K562 (cell line): ENCODE measurements around the gene WDR64. TPM values are rescaled to one million over a fixed set of nuclear protein-coding genes. Genes with fewer than 3 reads are reported as not detected.
A peak's percentile ranks its signal among the peaks of the same experiment; 100 is the strongest.

Source experiments
- CBX8 ChIP-seq: fragments of 200-600 bp; sonication (generic); IDR thresholded peaks from 2 replicates; pipeline ENCODE4 v1.6.1; 2012; ENCODE audit warnings: borderline replicate concordance, mixed run types, low read depth, mild to moderate bottlenecking, moderate library complexity, mixed read lengths, low read length, control low read depth, inconsistent platforms; ENCODE audit not compliant: poor library complexity, severe bottlenecking; ENCODE audit errors: extremely low read depth
- CC2D1A ChIP-seq: fragments of 450-650 bp; IDR thresholded peaks from 2 replicates; pipeline ENCODE4 v1.6.1; 2017; ENCODE audit warnings: mild to moderate bottlenecking
- DIDO1 ChIP-seq: fragments of 450-650 bp; IDR thresholded peaks from 2 replicates; pipeline ENCODE4 v1.6.1; 2016; ENCODE audit warnings: low read depth, missing biosample characterization, missing genetic modification characterization
- DNMT1 ChIP-seq: fragments of 450-650 bp; IDR thresholded peaks from 2 replicates; pipeline ENCODE4 v1.6.1; 2016; ENCODE audit warnings: antibody characterized with exemption, mild to moderate bottlenecking
- GATA2 ChIP-seq: sonication (generic); formaldehyde crosslinking; IDR thresholded peaks from 2 replicates; pipeline ENCODE4 v1.4.0; 2020; ENCODE audit warnings: mild to moderate bottlenecking, missing genetic modification reagents
- HMGN3 ChIP-seq: IDR thresholded peaks from 2 replicates; pipeline ENCODE4 v1.6.1; 2011; ENCODE audit warnings: borderline replicate concordance, low read depth, mild to moderate bottlenecking, mixed read lengths, low read length; ENCODE audit not compliant: insufficient read length; ENCODE audit errors: extremely low read depth
- HSF4 ChIP-seq: fragments of 250-450 bp; sonication (Bioruptor Pico); IDR thresholded peaks from 2 replicates; pipeline ENCODE4 v2.1.2; 2022; ENCODE audit warnings: mild to moderate bottlenecking, moderate library complexity, borderline replicate concordance
- IFI16 ChIP-seq: fragments of 250-450 bp; sonication (Bioruptor Pico); IDR thresholded peaks from 2 replicates; pipeline ENCODE4 v2.1.2; 2022; ENCODE audit warnings: mild to moderate bottlenecking, inconsistent platforms
- KLF6 ChIP-seq: fragments of 250-450 bp; sonication (Bioruptor Pico); IDR thresholded peaks from 2 replicates; pipeline ENCODE4 v1.4.0; 2020; ENCODE audit warnings: mild to moderate bottlenecking, moderate library complexity, borderline replicate concordance
- MCM3 ChIP-seq: fragments of 450-650 bp; IDR thresholded peaks from 2 replicates; pipeline ENCODE4 v1.6.1; 2016
- NEUROD1 ChIP-seq: fragments of 150-350 bp; IDR thresholded peaks from 2 replicates; pipeline ENCODE4 v1.6.1; 2014; ENCODE audit warnings: borderline replicate concordance, low read length, low read depth; ENCODE audit not compliant: partially characterized antibody
- SREBF2 ChIP-seq: sonication (generic); formaldehyde crosslinking; IDR thresholded peaks from 2 replicates; pipeline ENCODE4 v1.4.0; 2020; ENCODE audit warnings: mild to moderate bottlenecking, missing genetic modification reagents
- TAF1 ChIP-seq: IDR thresholded peaks from 2 replicates; pipeline ENCODE4 v1.6.1; 2011; ENCODE audit warnings: mild to moderate bottlenecking, low read length, moderate library complexity; ENCODE audit not compliant: insufficient read depth, control insufficient read depth, severe bottlenecking; ENCODE audit errors: extremely low read depth
- TCF3 ChIP-seq: sonication (generic); formaldehyde crosslinking; IDR thresholded peaks from 2 replicates; pipeline ENCODE4 v1.4.0; 2020; ENCODE audit warnings: mild to moderate bottlenecking, missing genetic modification reagents
- ZNF431 ChIP-seq: sonication (generic); formaldehyde crosslinking; IDR thresholded peaks from 2 replicates; pipeline ENCODE4 v1.8.0; 2022; ENCODE audit warnings: mild to moderate bottlenecking, missing genetic modification reagents
- ZNF75A ChIP-seq: fragments of 450-650 bp; formaldehyde crosslinking; IDR thresholded peaks from 2 replicates; pipeline ENCODE4 v1.4.0; 2020; ENCODE audit warnings: mild to moderate bottlenecking
- polyA plus RNA-seq, 8 experiments: library from polyadenylated mRNA; depleted of rRNA in 4 of 8; stranded (reverse) in 5 of 8; unstranded in 3 of 8; fragments of >200 nt; fragmentation: Nextera tagmentation in 2 of 8; fragmentation: Illumina TruSeq in 1 of 8; extraction: Ambion mirVana in 2 of 8; extraction: Trizol in 1 of 8; gene quantifications; 2 replicates each; pipeline versions ENCODE4 v1.2.1 to v1.2.3, GENCODE V29; 2011 to 2014; ENCODE audit warnings: inconsistent platforms in 1 of 8, missing spikeins in 1 of 8
- total RNA-seq, 7 experiments: library from RNA; depleted of rRNA in 6 of 7; stranded (reverse); fragments of >200 nt in 6 of 7; fragmentation: Illumina TruSeq in 2 of 7; extraction: Trizol in 2 of 7; gene quantifications; 2 replicates each; pipeline versions ENCODE4 v1.2.1 to v1.2.3, GENCODE V29; 2011 to 2021; ENCODE audit warnings: low replicate concordance in 1 of 7
- TF ChIP-seq, protein P1 (sequence below): sonication (generic); formaldehyde crosslinking; IDR thresholded peaks from 2 replicates; pipeline ENCODE4 v1.8.1; 2023; ENCODE audit warnings: mild to moderate bottlenecking, missing genetic modification reagents
- TF ChIP-seq, protein P2 (sequence below): fragments of 250-450 bp; sonication (Bioruptor Pico); IDR thresholded peaks from 2 replicates; pipeline ENCODE4 v1.5.0; 2021; ENCODE audit warnings: mild to moderate bottlenecking, moderate library complexity
- TF ChIP-seq, protein P3 (sequence below): sonication (generic); formaldehyde crosslinking; IDR thresholded peaks from 2 replicates; pipeline ENCODE4 v1.5.0; 2020; ENCODE audit warnings: missing genetic modification reagents
- TF ChIP-seq, protein P4 (sequence below): fragments of 250-450 bp; sonication (Bioruptor Pico); IDR thresholded peaks from 2 replicates; pipeline ENCODE4 v1.5.0; 2021; ENCODE audit warnings: mild to moderate bottlenecking, borderline replicate concordance

Gene WDR64
- total and polyA plus RNA-seq, 9 of the 15 experiments (the other 6 are each of a cell fraction or from before 2014, with no cell fraction given), result 0.06 to 0.29 (median 0.19) TPM; not detected in 5

DNA sequence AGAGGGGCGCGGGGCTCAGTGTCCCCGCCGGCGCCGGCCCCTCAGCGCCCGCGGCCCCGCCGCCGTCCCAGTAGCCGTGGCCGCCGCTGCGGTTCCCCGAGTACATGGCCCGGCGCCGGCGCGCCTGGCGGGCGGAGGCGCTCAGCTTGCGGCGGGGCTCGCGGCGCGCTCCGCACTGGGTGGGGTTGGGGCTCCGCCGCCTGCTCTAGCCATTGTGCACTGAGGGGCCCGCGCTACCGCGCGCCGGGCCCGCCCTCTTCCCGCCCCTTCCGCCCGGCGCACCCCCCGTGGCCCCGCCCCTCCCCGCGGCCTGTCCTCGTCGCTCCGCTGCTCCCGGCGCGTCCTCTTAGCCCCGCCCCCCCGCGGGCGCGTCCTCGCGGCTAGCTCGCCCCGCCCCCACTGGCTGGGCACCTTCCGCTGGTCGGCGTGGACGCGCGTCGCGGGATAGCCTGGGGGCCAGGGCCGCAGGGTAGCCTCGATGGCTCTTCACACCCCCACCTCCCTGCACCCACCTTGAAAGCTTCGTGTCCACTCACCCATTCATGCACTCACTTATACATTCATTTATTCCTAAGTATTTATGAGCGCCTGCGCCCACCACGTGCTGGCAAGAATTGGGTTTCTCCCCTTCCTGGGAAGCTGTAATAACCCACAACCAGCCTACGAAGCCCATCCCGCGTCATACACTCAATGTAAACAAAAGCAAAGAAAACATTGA is 11.8 kb upstream of the WDR64 start, which contains the start of the genes CHML and OPN3 (continued):
- TF ChIP-seq TAF1 (peak; percentile 92), CC2D1A (no peak), IFI16 (no peak), HMGN3 (peak; percentile 87), CBX8 (no peak), ZNF75A (CRISPR knock-in tag) (no peak), DIDO1 (tag) (peak; percentile 57; the same call in 1 of the 2 replicates), HSF4 (CRISPR knock-in tag) (no peak), TCF3 (CRISPR knock-in tag) (no peak), ZNF431 (CRISPR knock-in tag) (no peak), KLF6 (CRISPR knock-in tag) (no peak), GATA2 (CRISPR knock-in tag) (no peak), DNMT1 (no peak), SREBF2 (no peak), NEUROD1 (no peak), MCM3 (no peak)
- TF ChIP-seq, protein P1, sequence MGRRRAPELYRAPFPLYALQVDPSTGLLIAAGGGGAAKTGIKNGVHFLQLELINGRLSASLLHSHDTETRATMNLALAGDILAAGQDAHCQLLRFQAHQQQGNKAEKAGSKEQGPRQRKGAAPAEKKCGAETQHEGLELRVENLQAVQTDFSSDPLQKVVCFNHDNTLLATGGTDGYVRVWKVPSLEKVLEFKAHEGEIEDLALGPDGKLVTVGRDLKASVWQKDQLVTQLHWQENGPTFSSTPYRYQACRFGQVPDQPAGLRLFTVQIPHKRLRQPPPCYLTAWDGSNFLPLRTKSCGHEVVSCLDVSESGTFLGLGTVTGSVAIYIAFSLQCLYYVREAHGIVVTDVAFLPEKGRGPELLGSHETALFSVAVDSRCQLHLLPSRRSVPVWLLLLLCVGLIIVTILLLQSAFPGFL (CRISPR knock-in tag), result 0 out of 2 replicates have a peak, but pooled peaks have one; percentile 30
- TF ChIP-seq, protein P2, sequence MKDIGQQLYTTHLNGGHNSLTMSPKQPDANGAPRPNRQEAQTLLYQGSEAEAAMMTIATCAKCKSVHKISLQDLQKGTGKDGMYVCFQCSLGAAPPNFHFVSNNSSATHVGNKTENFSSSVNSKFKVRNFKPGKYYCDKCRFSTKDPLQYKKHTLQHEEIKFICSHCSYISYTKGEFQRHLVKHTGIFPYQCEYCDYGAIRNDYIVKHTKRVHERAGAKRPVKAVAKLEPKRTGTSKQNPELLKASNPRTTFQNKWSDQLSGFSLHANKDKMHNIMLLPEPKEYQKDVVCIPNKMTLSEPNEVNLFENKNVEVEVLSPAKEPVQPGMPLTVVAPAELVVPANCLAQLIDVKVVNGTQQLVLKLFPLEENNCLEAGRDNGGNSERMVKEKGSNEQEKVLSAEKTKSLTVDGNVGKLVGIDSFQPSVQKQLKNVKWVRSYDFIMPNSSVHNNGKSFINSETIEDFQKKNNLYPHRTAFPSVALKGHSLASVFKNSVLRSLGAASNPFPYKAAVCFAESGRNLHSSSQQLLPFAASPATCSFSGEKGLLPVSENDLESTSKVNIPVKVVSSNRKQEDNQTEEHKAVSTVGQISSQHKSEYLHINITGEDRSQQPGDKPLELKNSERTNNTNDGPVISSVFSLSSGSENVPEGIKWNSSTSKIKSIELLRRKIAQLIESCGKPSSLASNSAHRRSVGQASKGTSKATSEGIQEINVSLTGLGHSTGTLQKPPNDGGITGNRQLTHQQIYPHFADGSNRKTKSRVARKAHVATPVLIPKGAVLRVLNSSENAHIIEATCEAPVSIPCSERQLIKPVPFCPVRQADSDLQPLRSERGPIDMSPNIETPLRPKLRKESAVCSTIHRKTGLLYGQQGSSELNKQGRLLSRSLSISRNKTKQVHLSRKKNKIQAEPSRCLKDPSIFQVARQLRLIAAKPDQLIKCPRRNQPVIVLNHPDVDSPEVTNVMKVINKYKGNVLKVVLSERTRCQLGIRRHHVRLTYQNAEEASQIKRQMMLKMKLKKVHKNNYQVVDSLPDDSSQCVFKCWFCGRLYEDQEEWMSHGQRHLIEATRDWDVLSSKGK, result no peak
- TF ChIP-seq, protein P3, sequence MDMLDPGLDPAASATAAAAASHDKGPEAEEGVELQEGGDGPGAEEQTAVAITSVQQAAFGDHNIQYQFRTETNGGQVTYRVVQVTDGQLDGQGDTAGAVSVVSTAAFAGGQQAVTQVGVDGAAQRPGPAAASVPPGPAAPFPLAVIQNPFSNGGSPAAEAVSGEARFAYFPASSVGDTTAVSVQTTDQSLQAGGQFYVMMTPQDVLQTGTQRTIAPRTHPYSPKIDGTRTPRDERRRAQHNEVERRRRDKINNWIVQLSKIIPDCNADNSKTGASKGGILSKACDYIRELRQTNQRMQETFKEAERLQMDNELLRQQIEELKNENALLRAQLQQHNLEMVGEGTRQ (CRISPR knock-in tag), result no peak
- TF ChIP-seq, protein P4, sequence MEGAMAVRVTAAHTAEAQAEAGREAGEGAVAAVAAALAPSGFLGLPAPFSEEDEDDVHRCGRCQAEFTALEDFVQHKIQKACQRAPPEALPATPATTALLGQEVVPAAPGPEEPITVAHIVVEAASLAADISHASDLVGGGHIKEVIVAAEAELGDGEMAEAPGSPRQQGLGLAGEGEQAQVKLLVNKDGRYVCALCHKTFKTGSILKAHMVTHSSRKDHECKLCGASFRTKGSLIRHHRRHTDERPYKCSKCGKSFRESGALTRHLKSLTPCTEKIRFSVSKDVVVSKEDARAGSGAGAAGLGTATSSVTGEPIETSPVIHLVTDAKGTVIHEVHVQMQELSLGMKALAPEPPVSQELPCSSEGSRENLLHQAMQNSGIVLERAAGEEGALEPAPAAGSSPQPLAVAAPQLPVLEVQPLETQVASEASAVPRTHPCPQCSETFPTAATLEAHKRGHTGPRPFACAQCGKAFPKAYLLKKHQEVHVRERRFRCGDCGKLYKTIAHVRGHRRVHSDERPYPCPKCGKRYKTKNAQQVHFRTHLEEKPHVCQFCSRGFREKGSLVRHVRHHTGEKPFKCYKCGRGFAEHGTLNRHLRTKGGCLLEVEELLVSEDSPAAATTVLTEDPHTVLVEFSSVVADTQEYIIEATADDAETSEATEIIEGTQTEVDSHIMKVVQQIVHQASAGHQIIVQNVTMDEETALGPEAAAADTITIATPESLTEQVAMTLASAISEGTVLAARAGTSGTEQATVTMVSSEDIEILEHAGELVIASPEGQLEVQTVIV (CRISPR knock-in tag), result no peak
